GM12874 (cell line): ENCODE data around the gene TMED6.

ENCODE experiments used
- TF ChIP-seq, protein P1 (sequence below): IDR thresholded peaks from 2 replicates; pipeline ENCODE4 v1.5.1; 2011; ENCODE audit warnings: low read depth, mild to moderate bottlenecking, control low read depth, low read length, moderate library complexity; ENCODE audit not compliant: insufficient read depth

Gene TMED6

DNA sequence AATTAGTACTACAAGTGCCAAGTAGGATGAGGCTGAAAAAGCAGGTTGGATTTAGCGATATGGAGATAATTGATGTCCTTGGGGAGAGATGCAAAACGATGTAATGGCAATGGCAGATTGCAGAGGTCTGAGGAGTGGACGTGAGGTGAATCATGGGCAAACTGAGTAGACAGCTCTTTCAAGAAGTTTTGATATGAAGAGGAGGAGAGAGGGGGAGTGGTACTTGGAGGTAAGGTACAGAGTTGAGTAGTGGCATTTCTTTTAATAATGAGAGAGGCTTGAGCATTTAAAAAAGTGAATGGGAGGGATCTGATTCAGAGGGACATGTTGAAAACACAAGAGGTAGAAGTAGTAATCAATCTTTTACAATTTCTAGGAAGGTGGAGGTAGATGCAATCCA lies 58.2 kb downstream of the TMED6 start:
- TF ChIP-seq, protein P1, sequence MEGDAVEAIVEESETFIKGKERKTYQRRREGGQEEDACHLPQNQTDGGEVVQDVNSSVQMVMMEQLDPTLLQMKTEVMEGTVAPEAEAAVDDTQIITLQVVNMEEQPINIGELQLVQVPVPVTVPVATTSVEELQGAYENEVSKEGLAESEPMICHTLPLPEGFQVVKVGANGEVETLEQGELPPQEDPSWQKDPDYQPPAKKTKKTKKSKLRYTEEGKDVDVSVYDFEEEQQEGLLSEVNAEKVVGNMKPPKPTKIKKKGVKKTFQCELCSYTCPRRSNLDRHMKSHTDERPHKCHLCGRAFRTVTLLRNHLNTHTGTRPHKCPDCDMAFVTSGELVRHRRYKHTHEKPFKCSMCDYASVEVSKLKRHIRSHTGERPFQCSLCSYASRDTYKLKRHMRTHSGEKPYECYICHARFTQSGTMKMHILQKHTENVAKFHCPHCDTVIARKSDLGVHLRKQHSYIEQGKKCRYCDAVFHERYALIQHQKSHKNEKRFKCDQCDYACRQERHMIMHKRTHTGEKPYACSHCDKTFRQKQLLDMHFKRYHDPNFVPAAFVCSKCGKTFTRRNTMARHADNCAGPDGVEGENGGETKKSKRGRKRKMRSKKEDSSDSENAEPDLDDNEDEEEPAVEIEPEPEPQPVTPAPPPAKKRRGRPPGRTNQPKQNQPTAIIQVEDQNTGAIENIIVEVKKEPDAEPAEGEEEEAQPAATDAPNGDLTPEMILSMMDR = no peak
